Astrocyte (in vitro differentiated cells and primary cell): ENCODE measurements around the gene GBP4.

ENCODE experiments used
- EZH2 ChIP-seq: IDR thresholded peaks from 2 replicates; pipeline ENCODE4 v1.6.1; 2012; ENCODE audit warnings: mild to moderate bottlenecking, low read length, inconsistent platforms; ENCODE audit not compliant: insufficient read depth
- TF ChIP-seq, protein P1 (sequence below): IDR thresholded peaks from 2 replicates; pipeline ENCODE4 v1.5.1; 2011; ENCODE audit warnings: low read depth, mild to moderate bottlenecking, inconsistent platforms, low read length, moderate library complexity; ENCODE audit not compliant: insufficient read depth

DNA sequence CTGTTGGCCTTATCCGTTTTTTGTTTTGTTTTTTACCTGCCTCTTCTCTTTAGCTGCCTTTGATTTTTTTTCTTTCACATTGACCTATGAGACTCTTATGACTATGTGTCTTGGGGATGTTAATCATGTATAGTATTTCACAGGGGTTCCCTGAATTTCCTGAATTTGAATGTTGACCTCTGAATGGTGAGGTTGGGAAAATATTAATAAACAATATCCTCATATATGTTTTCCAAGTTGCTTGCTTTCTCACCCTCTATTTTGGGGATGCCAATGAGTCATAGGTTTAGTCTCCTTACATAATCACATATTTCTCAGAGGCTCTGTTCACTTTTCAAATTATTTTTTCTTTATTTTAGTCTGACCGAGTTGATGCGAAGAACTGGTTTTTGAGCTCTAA is 44.3 kb upstream of the GBP4 start:
- TF ChIP-seq, protein P1, sequence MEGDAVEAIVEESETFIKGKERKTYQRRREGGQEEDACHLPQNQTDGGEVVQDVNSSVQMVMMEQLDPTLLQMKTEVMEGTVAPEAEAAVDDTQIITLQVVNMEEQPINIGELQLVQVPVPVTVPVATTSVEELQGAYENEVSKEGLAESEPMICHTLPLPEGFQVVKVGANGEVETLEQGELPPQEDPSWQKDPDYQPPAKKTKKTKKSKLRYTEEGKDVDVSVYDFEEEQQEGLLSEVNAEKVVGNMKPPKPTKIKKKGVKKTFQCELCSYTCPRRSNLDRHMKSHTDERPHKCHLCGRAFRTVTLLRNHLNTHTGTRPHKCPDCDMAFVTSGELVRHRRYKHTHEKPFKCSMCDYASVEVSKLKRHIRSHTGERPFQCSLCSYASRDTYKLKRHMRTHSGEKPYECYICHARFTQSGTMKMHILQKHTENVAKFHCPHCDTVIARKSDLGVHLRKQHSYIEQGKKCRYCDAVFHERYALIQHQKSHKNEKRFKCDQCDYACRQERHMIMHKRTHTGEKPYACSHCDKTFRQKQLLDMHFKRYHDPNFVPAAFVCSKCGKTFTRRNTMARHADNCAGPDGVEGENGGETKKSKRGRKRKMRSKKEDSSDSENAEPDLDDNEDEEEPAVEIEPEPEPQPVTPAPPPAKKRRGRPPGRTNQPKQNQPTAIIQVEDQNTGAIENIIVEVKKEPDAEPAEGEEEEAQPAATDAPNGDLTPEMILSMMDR, result no peak
- no peak for TF ChIP-seq EZH2
